Measurements from ENCODE around the gene LMO3. TPM values are rescaled to one million over a fixed set of nuclear protein-coding genes. Genes with fewer than 3 reads are reported as not detected.

Gene LMO3
- polyA plus RNA-seq = not detected

DNA sequence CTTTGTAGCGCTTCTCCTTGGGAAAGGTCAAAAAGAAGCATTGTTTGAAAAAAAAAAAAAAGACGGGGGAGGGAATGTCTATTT lies at the start of gene LMO3:
Gene LMO3, minus strand, starts transcription at position 46 of the 84 bp plus-strand sequence. CDS start 5,302 bp downstream, outside the sequence.
- peaks cover 1 to 11% (median 4%) of the 10 kb centered on the region in 3 donors for H3K27me3 Mint-ChIP-seq (ENCODE audit: low read depth in 3 of 3)
- no peak for DNase-seq
- peak within 1 kb of the TSS in 2 of 5 donors; percentile 0 to 33 for H3K4me3 Mint-ChIP-seq
- H3K4me1 Mint-ChIP-seq = no peaks in the 10 kb centered on the region
- no peak within 1 kb of the TSS for H3K27ac Mint-ChIP-seq
- H3K36me3 Mint-ChIP-seq = peaks cover 0 to 12% (median 0%) of the 10 kb centered on the region in 3 donors
- H3K9me3 Mint-ChIP-seq = peaks cover 11 to 49% (median 16%) of the 10 kb centered on the region in 6 donors

DNA sequence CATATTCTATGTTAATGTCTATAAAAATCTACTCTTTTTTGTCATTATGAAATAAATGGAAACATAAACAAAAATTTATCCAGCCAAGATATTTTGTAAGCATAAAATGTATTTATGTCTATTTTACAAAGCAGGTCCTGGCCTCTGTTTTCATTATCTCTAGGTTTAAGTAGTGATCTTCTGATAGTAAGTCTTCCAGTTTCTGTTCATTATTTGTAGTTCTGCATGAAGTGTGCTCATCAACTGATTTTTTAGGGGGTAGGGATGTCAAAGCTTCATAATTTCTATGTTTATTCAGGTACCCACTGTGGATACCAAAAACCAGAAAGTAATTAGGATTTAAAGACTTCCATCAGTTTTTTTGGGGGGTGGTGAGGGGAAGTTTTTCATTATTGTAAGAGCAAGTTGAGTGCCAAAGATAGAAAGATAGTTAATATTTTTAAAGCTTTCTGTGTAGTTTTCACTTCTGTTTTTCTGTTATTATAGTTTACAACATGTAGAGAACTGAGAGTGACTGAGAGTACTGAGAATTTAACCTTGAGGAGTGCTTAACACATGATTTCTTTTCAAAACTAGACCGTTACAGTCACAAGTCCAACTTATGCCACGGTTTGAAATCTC lies 30.6 kb upstream of the LMO3 start:
- Mint-ChIP-seq H3K9me3 (peaks cover 6 to 32% (median 15%) of the 10 kb centered on the region in 6 donors), H3K4me3 (no peak overlapping the region), H3K36me3 (peaks cover 0 to 4% (median 3%) of the 10 kb centered on the region in 3 donors), H3K27me3 (ENCODE audit: low read depth in 3 of 3) (peaks cover 0 to 3% (median 3%) of the 10 kb centered on the region in 3 donors), H3K27ac (no peak overlapping the region), H3K4me1 (no peaks in the 10 kb centered on the region)
- DNase-seq = no peak

DNA sequence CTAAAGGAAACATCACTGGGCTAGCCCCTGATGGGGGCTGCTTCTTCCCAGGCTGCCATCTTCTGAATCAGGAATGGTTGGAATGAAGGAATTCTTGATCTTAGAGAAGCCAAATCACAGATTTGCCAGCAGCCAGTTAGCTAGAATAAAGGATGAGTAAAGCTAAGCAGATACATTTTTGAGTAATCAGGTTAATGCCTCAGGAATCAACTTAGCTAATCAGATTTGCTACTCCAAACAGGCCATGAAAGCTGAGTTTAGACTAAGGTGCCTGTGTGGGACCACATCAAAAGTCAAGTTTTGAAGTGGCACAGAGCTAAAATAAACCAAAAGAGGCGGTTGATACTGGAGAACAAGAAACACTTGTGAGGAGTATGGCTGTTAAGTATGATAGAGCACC lies 28.8 kb upstream of the LMO3 start:
- no peak for DNase-seq
- no peak overlapping the region for H3K4me3 Mint-ChIP-seq
- peaks cover 0 to 3% (median 2%) of the 10 kb centered on the region in 3 donors for H3K27me3 Mint-ChIP-seq (ENCODE audit: low read depth in 3 of 3)
- H3K36me3 Mint-ChIP-seq = peaks cover 0 to 4% (median 0%) of the 10 kb centered on the region in 3 donors
- H3K27ac Mint-ChIP-seq = no peak overlapping the region
- H3K9me3 Mint-ChIP-seq = peaks cover 2 to 34% (median 17%) of the 10 kb centered on the region in 6 donors
- H3K4me1 Mint-ChIP-seq = no peaks in the 10 kb centered on the region

DNA sequence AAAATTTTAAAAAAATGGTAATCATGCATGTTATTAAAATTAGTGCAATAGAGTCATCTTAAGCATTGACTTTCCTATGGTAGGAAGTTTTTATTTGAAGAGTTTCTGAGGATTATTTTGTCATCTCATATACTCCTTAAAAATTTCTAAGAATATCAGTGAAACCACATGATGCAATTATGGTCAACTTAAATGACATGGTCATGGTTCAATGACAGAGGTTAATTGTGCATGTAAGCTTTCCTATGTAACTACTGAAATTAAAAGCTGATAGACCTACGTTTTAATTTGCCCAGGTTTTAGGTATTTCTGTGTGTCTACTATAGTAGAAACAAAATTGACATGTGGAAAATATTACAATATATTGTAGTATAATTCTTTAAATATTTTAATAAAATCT lies 21.0 kb upstream of the LMO3 start:
- no peak overlapping the region for H3K4me3 Mint-ChIP-seq
- DNase-seq = no peak
- no peaks in the 10 kb centered on the region for H3K4me1 Mint-ChIP-seq
- no peak overlapping the region for H3K27ac Mint-ChIP-seq
- peaks cover 0 to 3% (median 0%) of the 10 kb centered on the region in 3 donors for H3K27me3 Mint-ChIP-seq (ENCODE audit: low read depth in 3 of 3)
- H3K9me3 Mint-ChIP-seq = peaks cover 0 to 26% (median 14%) of the 10 kb centered on the region in 6 donors
- no peaks in the 10 kb centered on the region for H3K36me3 Mint-ChIP-seq

DNA sequence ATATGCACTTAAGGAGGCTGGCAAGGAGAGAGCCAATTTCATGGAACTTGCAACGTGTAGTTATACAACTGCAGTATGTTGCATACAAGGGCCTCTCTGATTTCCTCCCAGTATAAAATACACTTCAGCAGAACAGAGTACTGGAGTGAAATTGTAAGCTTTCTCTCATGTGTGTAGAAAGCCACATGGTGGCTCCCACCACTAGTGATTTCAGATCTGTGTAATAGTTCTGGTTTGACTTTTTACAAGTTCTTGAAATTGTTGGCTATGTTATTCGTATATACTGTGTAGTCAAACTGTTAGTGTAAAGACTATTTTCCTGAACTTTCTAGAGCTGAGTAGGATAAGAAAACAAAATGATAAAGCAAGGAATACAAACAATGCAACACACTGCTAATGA lies 16.4 kb upstream of the LMO3 start:
- Mint-ChIP-seq H3K36me3 (no peaks in the 10 kb centered on the region), H3K4me1 (no peaks in the 10 kb centered on the region), H3K9me3 (peaks cover 3 to 23% (median 6%) of the 10 kb centered on the region in 6 donors), H3K27me3 (ENCODE audit: low read depth in 3 of 3) (no peaks in the 10 kb centered on the region), H3K4me3 (no peak overlapping the region), H3K27ac (no peak overlapping the region)
- DNase-seq = no peak

DNA sequence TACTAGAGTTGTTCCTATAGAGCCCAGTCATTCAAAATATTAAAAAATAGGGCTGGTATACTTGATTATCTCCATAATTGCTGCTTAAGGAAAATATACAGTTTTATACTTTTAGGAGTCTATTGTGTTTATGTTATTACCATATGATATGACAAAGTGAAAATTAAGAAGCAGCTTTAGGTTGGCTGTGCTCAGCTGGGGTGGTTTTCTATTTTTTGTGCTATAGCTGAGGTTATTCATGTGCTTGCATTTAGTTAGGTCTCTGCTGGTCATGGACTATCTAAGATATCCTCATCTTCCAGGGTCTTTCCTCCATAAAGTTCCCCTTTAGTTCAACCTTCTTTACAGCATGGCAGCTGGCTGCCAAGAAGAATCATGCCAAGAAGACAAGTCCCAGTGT lies 13.6 kb upstream of the LMO3 start:
- Mint-ChIP-seq H3K4me3 (no peak overlapping the region), H3K27me3 (ENCODE audit: low read depth in 3 of 3) (no peaks in the 10 kb centered on the region), H3K9me3 (peaks cover 7 to 29% (median 9%) of the 10 kb centered on the region in 6 donors), H3K4me1 (no peaks in the 10 kb centered on the region), H3K36me3 (no peaks in the 10 kb centered on the region), H3K27ac (no peak overlapping the region)
- DNase-seq = no peak

DNA sequence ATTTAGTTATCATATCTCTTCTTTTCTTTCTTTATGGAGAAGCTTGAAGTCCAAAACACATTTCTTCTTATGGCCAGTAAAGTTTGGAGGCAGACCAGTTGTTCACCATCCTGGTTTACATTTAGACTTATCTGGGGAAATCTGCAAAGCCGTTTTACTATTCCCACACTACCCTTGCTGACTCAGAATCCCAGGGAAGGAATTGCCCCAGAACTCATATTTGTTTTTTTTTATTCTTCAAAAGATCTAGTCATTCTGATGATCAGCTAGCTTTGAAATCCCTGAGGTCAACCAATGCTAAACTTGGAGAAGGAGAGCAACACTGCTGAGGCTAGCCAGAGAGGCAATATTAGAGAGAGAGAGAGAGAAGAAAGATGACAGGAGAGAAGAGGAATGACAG lies 12.3 kb upstream of the LMO3 start:
- Mint-ChIP-seq H3K36me3 (no peaks in the 10 kb centered on the region), H3K27me3 (ENCODE audit: low read depth in 3 of 3) (no peaks in the 10 kb centered on the region), H3K4me3 (no peak overlapping the region), H3K27ac (no peak overlapping the region), H3K4me1 (no peaks in the 10 kb centered on the region), H3K9me3 (peaks cover 7 to 29% (median 9%) of the 10 kb centered on the region in 6 donors)
- no peak for DNase-seq

DNA sequence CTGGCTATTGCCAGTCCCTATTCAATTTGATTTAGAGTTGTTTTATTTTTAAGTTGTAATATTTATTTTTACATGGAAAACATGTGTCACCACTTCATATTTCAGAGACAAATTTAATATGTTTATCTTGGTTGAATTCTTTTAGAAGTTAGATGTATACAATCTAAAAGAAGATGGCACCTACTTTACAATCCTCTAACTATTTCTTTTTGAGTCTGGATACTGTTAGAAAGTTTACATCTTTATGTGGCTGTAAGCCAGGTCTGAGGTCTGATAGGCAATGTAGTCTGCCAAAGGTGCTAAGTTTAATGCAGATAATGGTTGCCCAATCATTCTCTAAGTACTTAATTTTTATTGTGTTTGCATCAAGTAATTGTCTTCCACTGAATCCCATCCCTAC lies 7.2 kb upstream of the LMO3 start:
- no peak for DNase-seq
- H3K27me3 Mint-ChIP-seq (ENCODE audit: low read depth in 3 of 3) = peaks cover 0 to 3% (median 3%) of the 10 kb centered on the region in 3 donors
- H3K27ac Mint-ChIP-seq = no peak overlapping the region
- no peaks in the 10 kb centered on the region for H3K36me3 Mint-ChIP-seq
- peaks cover 3 to 45% (median 6%) of the 10 kb centered on the region in 6 donors for H3K9me3 Mint-ChIP-seq
- no peaks in the 10 kb centered on the region for H3K4me1 Mint-ChIP-seq
- no peak overlapping the region for H3K4me3 Mint-ChIP-seq

DNA sequence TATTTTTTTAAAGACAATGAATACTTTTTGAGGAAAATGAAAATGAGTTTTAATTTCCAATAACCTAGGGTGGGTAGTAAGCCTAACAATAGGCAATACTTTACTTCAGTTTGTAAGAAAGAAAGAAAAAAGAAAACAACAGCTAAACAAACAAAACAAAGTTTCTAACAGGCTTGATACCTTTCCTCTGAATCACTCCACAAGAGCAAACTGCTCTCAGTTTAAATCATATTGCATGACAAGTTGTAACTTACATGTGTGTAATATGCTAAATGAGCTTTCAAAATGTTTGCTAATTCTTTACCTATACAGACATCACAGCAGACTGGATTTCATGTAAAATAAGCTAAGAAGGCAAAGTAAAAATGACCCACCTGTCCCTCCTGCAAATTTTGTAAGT lies 6.7 kb upstream of the LMO3 start:
- H3K4me3 Mint-ChIP-seq = no peak overlapping the region
- no peak for DNase-seq
- H3K4me1 Mint-ChIP-seq = no peaks in the 10 kb centered on the region
- H3K9me3 Mint-ChIP-seq = peaks cover 2 to 46% (median 9%) of the 10 kb centered on the region in 6 donors
- H3K27ac Mint-ChIP-seq = no peak overlapping the region
- H3K36me3 Mint-ChIP-seq = peaks cover 0 to 2% (median 0%) of the 10 kb centered on the region in 3 donors
- H3K27me3 Mint-ChIP-seq (ENCODE audit: low read depth in 3 of 3) = peaks cover 0 to 4% (median 3%) of the 10 kb centered on the region in 3 donors

DNA sequence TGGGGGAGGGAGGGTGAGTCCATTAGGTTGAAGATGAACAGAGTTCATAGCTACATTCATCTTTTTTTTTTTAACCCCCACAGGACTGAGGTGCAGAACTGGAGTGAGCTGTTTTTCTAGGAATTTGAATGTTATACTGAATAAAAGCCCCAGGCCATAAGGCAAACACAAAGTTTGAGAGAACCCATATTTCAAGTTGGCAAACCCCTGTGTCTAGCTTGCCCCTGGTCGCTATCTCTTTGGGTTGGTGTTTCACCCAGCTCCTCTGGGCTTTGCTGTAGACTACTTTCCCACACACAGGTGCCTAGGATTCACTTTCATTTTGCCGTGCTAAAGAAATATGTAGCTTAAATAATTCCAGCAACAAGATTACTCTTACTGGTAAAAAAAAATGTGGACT lies 5.2 kb upstream of the LMO3 start:
- H3K4me1 Mint-ChIP-seq = no peaks in the 10 kb centered on the region
- H3K36me3 Mint-ChIP-seq = peaks cover 0 to 9% (median 0%) of the 10 kb centered on the region in 3 donors
- peaks cover 6 to 54% (median 12%) of the 10 kb centered on the region in 6 donors for H3K9me3 Mint-ChIP-seq
- H3K27me3 Mint-ChIP-seq (ENCODE audit: low read depth in 3 of 3) = peaks cover 0 to 8% (median 3%) of the 10 kb centered on the region in 3 donors
- no peak overlapping the region for H3K27ac Mint-ChIP-seq
- DNase-seq = no peak
- H3K4me3 Mint-ChIP-seq = no peak overlapping the region

DNA sequence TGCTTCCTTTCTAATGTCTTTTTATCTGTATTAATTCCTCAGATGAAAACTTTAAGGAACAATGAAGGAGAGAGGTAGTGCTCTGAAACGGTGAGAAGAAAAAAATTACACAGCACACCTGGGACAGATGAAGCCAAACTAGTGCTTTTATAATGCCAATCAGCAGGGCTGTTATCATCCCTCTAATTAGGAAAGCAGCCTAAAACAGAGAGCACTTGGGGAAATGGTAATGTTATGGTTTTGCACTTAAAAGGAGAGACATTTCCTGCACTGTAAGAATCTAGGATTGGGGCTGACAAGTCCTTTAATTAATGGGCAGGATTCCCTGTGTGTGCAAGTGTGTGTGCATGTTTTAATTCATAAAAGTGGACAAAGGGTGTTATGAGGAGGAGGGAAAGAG lies 4.8 kb upstream of the LMO3 start:
- Mint-ChIP-seq H3K4me1 (no peaks in the 10 kb centered on the region), H3K4me3 (no peak overlapping the region), H3K36me3 (peaks cover 0 to 9% (median 0%) of the 10 kb centered on the region in 3 donors), H3K9me3 (peaks cover 7 to 52% (median 12%) of the 10 kb centered on the region in 6 donors), H3K27ac (no peak overlapping the region), H3K27me3 (ENCODE audit: low read depth in 3 of 3) (peaks cover 0 to 8% (median 3%) of the 10 kb centered on the region in 3 donors)
- DNase-seq = no peak

DNA sequence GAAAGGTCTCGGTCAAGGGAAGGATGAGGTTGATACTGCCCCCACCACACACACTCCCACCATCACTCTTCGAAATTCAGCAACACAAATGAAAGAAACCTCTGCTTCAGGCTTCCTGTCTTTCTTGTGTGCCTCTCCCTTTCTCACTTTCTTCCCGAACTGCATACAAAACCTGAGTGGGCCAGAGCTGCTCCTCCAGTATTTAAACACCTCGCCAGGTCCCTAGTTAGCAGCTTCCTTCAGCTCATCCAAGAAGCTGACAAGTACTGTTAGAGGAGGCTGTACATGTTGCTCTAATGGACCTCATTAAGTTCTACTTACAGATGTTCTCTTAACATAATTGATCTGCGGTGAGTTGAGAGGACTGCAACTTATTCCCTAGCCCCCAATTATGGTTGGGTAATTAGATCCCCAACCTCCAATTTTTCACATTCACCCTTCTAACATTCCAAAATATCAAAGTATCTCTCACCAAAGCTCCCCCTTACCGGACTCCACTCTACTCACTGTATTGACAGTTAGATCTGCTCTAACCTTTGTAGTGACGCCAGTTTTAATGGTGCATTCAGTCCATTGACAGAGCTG lies 4.1 kb upstream of the LMO3 start:
- Mint-ChIP-seq H3K27me3 (ENCODE audit: low read depth in 3 of 3) (peaks cover 0 to 11% (median 3%) of the 10 kb centered on the region in 3 donors), H3K4me1 (no peaks in the 10 kb centered on the region), H3K27ac (no peak overlapping the region), H3K4me3 (no peak overlapping the region), H3K9me3 (peaks cover 8 to 49% (median 13%) of the 10 kb centered on the region in 6 donors), H3K36me3 (peaks cover 0 to 9% (median 0%) of the 10 kb centered on the region in 3 donors)
- no peak for DNase-seq

DNA sequence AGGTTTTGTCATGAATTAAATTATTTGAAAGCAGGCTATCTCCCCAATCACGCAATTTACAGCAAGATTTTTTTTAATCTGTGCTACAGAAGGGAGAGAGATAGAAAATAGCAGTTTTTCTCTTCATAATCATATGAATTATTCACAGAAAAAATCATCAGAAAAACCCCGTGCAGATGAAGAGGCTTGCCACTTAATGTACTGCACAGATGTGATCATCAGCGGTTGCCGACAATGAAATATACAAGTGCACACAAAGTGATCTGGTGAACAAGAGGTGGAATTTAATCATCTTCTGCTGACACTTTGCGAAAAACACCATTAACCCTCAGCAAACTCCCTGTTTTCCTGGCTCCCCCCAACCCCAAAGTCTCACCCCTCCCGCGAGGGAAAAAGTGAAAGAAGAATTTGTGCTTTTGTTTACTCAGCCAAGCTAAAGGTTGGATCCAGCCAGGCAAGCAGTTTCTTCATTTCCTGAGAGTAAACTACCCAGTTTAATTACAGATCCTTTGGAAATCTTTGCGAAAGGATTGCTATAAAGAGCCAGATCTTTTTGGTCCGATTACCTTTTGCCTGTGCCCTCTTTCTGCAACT lies 3.1 kb upstream of the LMO3 start:
- DNase-seq = no peak
- H3K27me3 Mint-ChIP-seq (ENCODE audit: low read depth in 3 of 3) = peaks cover 1 to 11% (median 3%) of the 10 kb centered on the region in 3 donors
- H3K36me3 Mint-ChIP-seq = peaks cover 0 to 9% (median 0%) of the 10 kb centered on the region in 3 donors
- no peak overlapping the region for H3K4me3 Mint-ChIP-seq
- H3K27ac Mint-ChIP-seq = no peak overlapping the region
- peaks cover 9 to 49% (median 13%) of the 10 kb centered on the region in 6 donors for H3K9me3 Mint-ChIP-seq
- no peaks in the 10 kb centered on the region for H3K4me1 Mint-ChIP-seq

DNA sequence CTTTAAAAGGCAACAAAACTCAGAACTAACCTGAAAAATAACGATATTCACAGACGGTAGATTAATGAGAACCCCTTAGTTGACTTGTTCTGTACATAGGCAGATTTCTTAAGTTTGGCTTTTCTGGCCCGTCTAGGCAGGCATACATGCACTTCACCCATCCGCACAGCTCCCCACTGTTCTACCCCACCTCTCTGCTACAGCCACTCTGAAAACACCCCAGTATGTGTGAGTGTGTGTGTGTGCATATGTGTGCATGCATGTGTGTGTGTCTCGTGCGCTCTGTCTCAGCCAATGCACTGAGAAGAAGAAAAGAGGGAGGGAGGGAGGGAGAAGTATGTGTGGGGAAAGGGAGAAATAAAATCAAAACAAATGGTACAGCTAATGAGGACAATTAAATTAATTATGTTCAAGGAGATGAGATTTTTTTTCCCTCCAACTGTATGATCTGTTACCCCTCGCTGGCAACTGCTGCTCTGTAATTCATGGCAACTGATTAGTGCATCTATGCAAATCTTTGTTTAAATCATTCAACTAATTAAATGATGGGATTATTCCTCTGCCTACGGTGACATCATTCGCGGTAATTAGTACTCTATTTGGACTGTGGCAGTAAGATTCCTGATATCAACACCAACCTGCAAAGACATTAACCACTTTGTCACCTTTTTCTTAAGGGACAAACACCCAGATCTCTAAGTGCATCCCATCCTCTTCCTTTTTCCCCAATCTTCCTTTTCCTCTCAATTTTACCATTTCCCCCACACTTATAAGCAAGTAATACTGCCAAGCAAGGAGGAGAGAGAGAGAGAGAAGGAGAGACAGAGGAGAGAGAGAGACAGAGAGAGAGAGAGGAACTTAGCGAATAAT lies 2.2 kb upstream of the LMO3 start:
- no peak overlapping the region for H3K27ac Mint-ChIP-seq
- peaks cover 11 to 57% (median 14%) of the 10 kb centered on the region in 6 donors for H3K9me3 Mint-ChIP-seq
- H3K4me1 Mint-ChIP-seq = no peaks in the 10 kb centered on the region
- H3K27me3 Mint-ChIP-seq (ENCODE audit: low read depth in 3 of 3) = peaks cover 3 to 11% (median 4%) of the 10 kb centered on the region in 3 donors
- no peak overlapping the region for H3K4me3 Mint-ChIP-seq
- no peak for DNase-seq
- peaks cover 0 to 12% (median 0%) of the 10 kb centered on the region in 3 donors for H3K36me3 Mint-ChIP-seq
